ENCODE results near the gene SPATA2. TPM values are rescaled to one million over a fixed set of nuclear protein-coding genes. Genes with fewer than 3 reads are reported as not detected.

SPATA2 gene
- total RNA-seq, 1 experiment from 2014 or later, result 8.3 TPM

- peaks cover 4% of the 10 kb centered on the region; the same call in 1 of the 2 replicates for H3K36me3 ChIP-seq (ENCODE audit: control insufficient read depth, insufficient read depth, low read length)
- ChIA-PET POLR2A (interaction anchor here (0.5 to 0.6 kb wide), 2 partner anchors 16 to 45 kb away, joined by 3 to 24 read pairs; no protein-coding TSS in a partner anchor), CTCF (no interaction called here)
- H3K9me3 ChIP-seq (ENCODE audit: control insufficient read depth, insufficient read depth, low read depth, low read length), result no peaks in the 10 kb centered on the region
- no peak for TF ChIP-seq SIN3A (IDR thresholded peaks at IDR 0.05; ENCODE audit: borderline replicate concordance, insufficient read depth, low read depth, low read length)
- TF ChIP-seq TCF7L2 (IDR thresholded peaks at IDR 0.05; ENCODE audit: low read depth, low read length), result no peak
- no peak for TF ChIP-seq REST (IDR thresholded peaks at IDR 0.05; ENCODE audit: insufficient read depth in 1 of 2, low read depth in 2 of 2, low read length in 1 of 2)
- H3K4me3 ChIP-seq (ENCODE audit: low read depth in 2 of 2, low read length in 2 of 2), result no peak overlapping the region
- H3K27me3 ChIP-seq (ENCODE audit: control insufficient read depth, insufficient read depth, low read length), result no peaks in the 10 kb centered on the region
- BruUV-seq (replicated peaks), result no TSS peak
- H3K27ac ChIP-seq (ENCODE audit: low read length), result no peak overlapping the region
- in situ Hi-C loops (cut with HindIII; ENCODE audit: low pct_unique_long_range_greater_than_20kb, low sequenced_read_pairs) (no loop called here), intact Hi-C loops (cut with micrococcal nuclease; ENCODE audit: unreplicated experiment) (no loop called here)
- H3K4me1 ChIP-seq (ENCODE audit: control insufficient read depth, insufficient read depth, low read length), result no peaks in the 10 kb centered on the region; the same call in 1 of the 2 replicates
- ATAC-seq (no peak), DNase-seq (ENCODE audit: low read depth, low spot score) (no peak)
Observed at GRCh38 chr20:49904440-49905214, 10.7 kb downstream of the SPATA2 start.

DNA sequence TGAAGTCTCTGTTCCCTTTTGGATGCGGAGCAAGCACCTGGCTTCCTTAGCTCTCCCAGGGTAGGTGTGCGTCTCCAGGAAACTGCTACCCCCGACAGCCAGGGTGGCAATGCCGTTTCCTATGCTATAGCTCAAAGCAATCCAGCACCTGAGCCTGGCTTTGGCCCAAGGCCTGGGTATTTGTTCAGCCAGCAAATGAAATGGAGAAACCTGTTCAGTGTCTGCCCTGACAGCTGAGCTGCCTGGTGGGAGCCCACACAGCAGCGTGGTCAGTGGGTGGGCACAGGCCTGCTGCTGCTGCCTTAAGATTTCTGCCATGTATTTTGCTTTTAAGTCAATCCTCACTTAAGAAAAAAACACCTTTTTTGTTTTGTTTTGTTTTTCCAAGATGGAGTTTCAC, 13.7 kb downstream of the SPATA2 start:
- intact Hi-C loops (cut with micrococcal nuclease; ENCODE audit: unreplicated experiment), result no loop called here
- TF ChIP-seq SIN3A (IDR thresholded peaks at IDR 0.05; ENCODE audit: borderline replicate concordance, insufficient read depth, low read depth, low read length) (no peak), POLR2AphosphoS5 (IDR thresholded peaks at IDR 0.05; ENCODE audit: low read depth, low read length) (no peak), TCF7L2 (IDR thresholded peaks at IDR 0.05; ENCODE audit: low read depth, low read length) (no peak), CTCF (IDR thresholded peaks at IDR 0.05) (no peak), REST (IDR thresholded peaks at IDR 0.05; ENCODE audit: insufficient read depth in 1 of 2, low read depth in 2 of 2, low read length in 1 of 2) (no peak)
- in situ Hi-C loops (cut with HindIII; ENCODE audit: low pct_unique_long_range_greater_than_20kb, low sequenced_read_pairs), result no loop called here
- H3K36me3 ChIP-seq (ENCODE audit: control insufficient read depth, insufficient read depth, low read length), result peaks cover 4% of the 10 kb centered on the region; the same call in 1 of the 2 replicates
- H3K27ac ChIP-seq (ENCODE audit: low read length), result no peak overlapping the region
- ATAC-seq (peak; percentile 47; the same call in 1 of the 2 replicates), DNase-seq (ENCODE audit: low read depth, low spot score) (no peak)
- BruUV-seq (replicated peaks), result no TSS peak
- no peak overlapping the region for H3K4me3 ChIP-seq (ENCODE audit: low read depth in 2 of 2, low read length in 2 of 2)
- ChIA-PET POLR2A (no interaction called here), CTCF (interaction anchor here (0.7 kb wide), 1 partner anchor 287 kb away, joined by 3 read pairs; no protein-coding TSS in a partner anchor)
- H3K9me3 ChIP-seq (ENCODE audit: control insufficient read depth, insufficient read depth, low read depth, low read length), result no peaks in the 10 kb centered on the region
- H3K27me3 ChIP-seq (ENCODE audit: control insufficient read depth, insufficient read depth, low read length), result no peaks in the 10 kb centered on the region
- no peaks in the 10 kb centered on the region; the same call in 1 of the 2 replicates for H3K4me1 ChIP-seq (ENCODE audit: control insufficient read depth, insufficient read depth, low read length)

Data from Panc1 (cell line).